VCaP (cell line): Measurements from ENCODE around the gene CEP135.
"Not testable (repeated sequence)": the region's sequence is repeated elsewhere in the genome, so short reads cannot be mapped to it uniquely, and the experiment has no call there.

Experiments used
- H3K27ac ChIP-seq: fragments of 450-650 bp; 2 replicates; pipeline ENCODE4 v1.5.1; 2017
- TF ChIP-seq, protein P1 (sequence below): fragments of 450-650 bp; conservative IDR thresholded peaks from 2 replicates; pipeline ENCODE4 v1.5.1; 2017; ENCODE audit warnings: mild to moderate bottlenecking, moderate library complexity

CEP135 gene

DNA sequence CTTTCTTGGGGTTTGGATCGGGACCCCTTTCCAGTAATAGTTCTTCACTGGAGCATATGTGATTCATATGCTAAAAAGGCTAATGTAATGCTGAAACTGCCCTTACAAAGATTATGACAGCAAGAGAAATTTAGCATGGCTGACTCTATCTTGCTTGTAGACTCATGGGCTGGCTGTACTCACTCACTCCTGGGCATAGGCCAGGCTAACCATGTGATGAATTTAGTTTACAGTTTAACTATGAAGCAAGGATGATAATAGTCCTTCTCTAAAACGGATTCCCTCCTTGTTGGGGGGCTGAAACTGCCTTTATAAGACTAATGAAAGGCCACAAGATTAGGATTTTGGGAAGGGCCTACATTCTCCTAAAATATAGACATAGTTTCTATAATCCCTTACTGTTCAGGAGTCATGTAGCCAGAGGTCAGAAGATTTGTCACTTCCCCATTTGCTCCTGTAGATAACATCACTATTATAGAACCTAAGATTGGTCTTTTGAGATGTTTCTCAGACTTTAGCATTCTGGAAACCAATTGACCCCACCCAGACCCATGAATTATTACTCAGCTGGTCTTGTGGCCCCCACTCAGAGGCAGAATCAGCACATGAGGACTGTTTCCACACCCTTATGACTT lies 20.8 kb upstream of the CEP135 start:
- H3K27ac ChIP-seq, result no peak overlapping the region
- TF ChIP-seq, protein P1, sequence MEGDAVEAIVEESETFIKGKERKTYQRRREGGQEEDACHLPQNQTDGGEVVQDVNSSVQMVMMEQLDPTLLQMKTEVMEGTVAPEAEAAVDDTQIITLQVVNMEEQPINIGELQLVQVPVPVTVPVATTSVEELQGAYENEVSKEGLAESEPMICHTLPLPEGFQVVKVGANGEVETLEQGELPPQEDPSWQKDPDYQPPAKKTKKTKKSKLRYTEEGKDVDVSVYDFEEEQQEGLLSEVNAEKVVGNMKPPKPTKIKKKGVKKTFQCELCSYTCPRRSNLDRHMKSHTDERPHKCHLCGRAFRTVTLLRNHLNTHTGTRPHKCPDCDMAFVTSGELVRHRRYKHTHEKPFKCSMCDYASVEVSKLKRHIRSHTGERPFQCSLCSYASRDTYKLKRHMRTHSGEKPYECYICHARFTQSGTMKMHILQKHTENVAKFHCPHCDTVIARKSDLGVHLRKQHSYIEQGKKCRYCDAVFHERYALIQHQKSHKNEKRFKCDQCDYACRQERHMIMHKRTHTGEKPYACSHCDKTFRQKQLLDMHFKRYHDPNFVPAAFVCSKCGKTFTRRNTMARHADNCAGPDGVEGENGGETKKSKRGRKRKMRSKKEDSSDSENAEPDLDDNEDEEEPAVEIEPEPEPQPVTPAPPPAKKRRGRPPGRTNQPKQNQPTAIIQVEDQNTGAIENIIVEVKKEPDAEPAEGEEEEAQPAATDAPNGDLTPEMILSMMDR, result no peak

DNA sequence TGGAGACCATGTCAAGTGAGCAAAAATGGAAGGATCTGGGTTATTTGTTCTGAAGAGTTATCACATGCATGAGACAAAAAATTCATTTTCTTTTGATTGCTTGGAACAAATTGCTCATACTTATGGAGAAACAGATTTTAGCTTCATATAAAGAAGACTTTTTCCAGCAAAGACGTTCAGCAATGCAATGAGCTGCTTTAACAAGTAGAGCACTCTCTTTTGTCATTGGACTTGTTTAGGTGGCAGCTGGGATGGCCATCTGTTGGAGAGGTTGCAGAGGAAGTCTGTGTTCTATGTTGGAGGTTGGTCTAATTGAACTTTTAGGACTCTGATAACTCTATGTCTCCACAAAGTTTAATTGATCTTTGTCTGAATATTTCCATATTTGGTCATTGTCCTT lies 19.9 kb upstream of the CEP135 start:
- no peak overlapping the region for H3K27ac ChIP-seq
- TF ChIP-seq, protein P1, result no peak

DNA sequence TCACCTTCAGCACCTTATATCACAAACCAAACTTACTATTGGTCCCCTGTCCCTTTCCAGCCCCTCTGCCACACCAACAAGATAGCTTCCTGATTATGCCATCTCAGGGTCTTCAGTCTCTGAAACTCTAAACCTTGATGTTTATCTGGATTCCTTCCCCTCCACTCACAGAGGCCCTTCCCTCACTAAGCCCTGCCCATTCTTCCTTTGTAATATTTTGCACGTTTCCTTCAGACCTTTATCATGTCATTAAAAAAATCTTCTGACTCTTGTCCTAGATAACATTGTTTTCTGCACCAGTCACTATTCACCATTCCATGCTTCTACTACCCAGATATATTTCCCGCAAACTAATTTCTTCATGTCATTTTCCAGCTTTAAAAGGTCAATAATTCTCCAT lies 17.7 kb upstream of the CEP135 start:
- H3K27ac ChIP-seq, result no peak overlapping the region
- TF ChIP-seq, protein P1, result no peak

DNA sequence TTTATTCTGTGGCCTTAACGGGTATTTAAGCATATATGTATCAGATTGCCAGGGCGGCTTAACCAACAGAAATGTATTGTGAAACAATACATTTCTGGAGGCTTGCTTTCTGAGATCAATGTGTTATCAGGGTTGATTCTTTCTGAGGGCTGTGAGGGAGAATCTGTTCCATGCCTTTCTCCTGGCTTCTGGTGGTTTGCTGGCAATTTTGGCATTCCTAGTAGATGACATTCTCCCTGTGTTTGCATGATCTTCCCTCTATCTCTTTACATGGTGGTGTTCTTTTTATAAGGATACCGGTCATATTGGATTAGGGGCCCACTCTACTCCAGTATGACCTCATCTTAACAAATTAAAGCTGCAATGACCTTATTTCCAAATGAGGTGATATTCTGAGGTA lies 16.9 kb upstream of the CEP135 start:
- no peak overlapping the region for H3K27ac ChIP-seq

DNA sequence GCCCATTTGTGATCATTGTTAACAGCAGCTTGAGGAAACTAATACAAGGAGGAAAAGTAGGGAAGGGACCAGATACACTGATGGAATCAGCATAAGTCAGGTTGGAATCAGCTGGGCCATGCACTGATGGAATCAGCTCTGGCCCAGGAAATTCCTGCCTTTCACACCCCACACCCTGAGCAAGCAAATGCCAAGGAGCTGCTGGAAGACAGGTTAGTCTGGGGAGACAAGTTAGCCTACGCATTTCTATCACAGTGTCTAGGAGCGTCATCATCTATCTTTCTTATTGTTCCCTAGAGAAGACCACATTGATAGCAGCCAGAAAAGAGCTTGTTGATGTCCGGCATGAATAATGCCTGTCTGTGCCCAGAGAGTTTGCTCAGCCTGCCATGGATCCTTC lies 16.2 kb upstream of the CEP135 start:
- TF ChIP-seq, protein P1, result no peak
- H3K27ac ChIP-seq, result no peak overlapping the region

More for the DNA sequence above, 16.9 kb upstream of the CEP135 start:
- TF ChIP-seq, protein P1, result no peak

- TF ChIP-seq, protein P1, result no peak
Measured at GRCh38 chr4:55933611-55934010, 15.1 kb upstream of the CEP135 start.

DNA sequence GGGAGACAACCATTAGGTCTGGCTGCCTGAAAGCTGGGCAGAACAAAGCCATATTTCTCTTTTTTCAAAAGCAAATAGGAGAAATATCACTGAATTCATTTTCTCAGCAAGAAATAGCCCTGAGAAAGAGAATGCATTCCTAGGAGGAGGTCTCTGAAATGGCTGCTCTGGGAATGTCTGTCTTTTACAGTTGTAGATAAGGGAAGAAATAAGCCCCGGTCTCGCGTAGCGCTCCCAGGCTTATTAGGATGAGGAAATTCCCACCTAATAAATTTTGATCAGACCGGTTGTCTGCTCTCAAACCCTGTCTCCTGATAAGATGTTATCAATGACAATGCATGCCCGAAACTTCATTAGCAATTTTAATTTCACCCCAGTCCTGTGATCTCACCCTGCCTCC lies 12.8 kb upstream of the CEP135 start:
- H3K27ac ChIP-seq, result not testable (repeated sequence)

More at GRCh38 chr4:55933611-55934010, 15.1 kb upstream of the CEP135 start:
- H3K27ac ChIP-seq, result no peak overlapping the region

DNA sequence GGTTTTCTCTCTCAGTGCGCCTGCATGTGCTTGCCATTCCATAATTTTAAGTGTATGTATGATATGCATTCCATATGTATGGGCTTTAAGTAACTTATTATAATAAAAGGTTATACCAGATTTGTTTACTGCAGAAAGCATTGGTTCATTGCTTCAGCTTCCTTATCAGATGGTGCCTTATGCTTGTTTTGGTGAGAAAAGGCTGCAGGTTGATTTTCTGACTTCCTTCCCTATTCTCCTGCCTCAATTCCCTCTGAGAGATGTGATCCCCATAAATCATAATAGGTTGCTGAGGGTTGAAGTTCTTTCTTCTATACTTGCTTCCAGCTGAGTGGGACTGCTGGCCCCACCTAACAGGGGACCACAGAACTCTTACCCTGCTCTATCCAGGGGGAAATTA lies 10.3 kb upstream of the CEP135 start:
- H3K27ac ChIP-seq, result no peak overlapping the region
- TF ChIP-seq, protein P1, result no peak
